GM21423 (cell line): Measurements from ENCODE around the gene SF3A2.

Experiments
- ATAC-seq: cut with Tn5 transposase; IDR thresholded peaks from one replicate; pipeline ENCODE4 v1.9.1; 2021; ENCODE audit warnings: mild to moderate bottlenecking, moderate library complexity; ENCODE audit not compliant: unreplicated experiment

SF3A2 gene

DNA sequence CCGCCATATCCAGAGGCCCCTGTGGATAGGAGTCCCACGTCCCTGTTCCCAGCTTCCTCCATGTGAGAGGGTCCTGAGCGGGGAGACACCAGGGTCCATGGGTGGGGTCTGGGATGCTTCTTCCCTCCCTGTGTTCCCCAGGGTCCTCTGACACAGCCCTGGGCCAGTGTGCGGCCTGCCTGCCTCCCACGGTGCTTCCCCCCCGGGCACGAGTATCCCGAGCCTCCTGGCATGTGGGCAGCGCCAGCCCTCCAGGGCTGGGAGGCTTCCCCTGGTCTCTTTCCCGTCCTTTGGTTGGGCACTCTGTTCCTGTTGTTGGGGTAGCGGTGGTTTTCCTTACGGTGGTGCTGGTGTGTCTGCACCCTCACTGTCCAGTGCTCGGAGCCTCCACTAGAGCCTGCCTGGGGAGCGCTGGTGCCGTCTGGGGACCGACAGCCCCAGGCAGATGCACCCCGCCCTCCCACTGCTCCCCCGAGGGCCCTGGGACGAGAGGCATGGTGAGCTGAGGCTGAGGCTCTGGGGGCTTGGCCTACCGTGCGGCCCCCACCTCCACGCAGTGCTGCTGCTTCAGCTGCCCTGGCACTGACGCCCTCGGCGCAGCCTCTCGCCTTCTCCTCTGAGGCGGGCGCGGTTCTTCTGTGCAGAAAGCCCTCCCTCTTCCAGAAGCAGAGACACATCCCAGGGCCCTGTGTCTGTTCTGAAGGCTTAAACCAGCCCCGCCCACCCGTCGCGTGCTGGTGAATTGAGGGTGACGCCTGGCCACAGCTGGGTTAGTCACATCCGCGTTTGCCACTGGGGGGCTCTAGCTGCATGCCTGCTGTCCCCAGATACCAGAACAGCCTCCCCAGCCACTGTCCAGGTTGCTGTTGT is 28.4 kb upstream of the SF3A2 start:
- ATAC-seq = no peak

DNA sequence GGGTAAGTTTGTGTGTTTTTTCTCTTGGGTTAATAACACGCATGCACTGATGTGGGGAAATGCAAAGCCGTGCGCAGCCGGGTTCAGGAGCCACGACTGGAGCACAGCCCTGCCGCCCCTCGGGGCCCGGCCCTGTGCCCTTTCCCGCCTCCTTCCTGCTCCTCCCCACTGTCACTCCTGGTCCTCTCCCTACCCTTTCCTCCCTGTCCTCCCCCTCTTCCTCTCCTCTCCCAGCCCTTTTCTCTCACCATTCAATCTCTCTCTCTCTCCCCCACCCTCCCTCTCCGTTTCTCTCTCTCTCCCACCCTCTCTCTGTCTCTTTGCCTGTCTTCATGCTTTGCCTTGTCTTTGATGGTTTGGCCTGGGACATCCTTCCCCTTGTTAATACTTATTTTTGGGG is 27.6 kb upstream of the SF3A2 start:
- no peak for ATAC-seq

DNA sequence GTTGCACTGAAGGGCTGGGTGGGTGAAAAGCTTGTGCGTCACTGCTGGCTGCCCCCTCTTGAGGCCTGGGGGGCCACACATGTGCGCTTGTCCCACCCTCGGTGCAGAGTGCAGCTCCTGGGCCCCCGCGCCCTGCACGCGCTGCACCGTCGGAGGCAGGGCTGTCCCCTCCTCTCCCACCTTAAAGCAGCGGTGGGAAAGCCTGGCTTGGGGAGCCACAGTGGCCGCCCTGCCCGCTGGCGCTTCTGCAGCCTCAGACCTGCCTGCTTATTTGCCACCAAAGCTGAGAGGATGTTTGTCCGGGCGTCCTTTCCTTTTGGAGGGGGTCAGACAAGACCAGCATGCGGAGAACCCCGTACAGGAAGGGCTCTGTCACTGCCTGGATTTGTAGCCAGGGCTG is 27.2 kb upstream of the SF3A2 start:
- no peak for ATAC-seq

DNA sequence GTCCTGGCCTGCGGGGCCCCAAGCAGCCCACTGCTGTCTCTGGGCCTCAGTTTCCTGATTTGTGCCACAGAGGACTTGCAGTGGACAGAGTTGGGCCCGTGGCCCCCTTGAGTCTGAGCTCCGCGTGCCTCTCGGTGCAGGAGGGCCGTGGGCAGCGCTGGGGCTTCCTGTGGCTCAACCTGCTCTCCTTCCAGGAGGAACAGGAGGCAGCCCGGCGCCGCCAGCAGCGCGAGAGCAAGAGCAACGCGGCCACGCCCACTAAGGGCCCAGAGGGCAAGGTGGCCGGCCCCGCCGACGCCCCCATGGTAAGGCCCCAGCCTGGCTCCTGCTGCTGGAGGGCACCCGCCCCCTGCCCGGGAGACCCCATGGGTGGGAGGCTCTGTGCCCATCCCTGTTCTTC is 26.4 kb upstream of the SF3A2 start:
- no peak for ATAC-seq

DNA sequence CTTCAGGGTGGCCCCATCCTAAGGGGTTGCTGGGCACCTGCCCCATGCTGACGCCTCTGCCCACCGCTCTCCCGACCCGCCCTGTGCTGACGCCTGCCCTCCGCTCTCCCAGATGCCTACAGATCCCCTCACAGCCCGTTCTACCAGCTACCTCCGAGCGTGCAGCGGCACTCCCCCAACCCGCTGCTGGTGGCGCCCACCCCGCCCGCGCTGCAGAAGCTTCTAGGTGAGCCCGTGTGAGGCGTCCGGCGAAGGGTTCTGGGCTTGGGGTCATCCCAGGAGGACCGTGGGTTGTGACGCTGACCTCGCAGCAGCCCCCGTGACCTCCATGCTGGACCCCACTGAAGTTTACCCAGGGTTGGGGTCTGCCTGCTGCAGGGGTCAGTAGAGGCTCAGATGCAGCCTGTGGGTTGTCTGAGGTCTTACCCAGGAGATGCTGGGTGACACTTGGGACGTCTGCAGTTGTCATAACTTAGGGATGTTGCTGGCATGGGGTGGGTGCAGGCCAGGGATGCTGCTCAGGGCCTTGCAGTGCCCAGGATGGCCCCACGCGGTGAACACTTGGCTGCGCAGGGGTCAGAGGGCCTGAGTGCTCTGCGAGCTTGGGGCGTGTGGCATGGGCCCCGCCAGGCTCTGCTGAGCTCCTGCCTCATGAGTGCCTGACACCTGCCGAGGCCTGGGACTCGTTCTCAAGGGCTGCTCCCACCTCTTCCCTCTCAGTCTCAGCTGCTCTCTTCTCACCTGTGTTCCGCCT is 25.5 kb upstream of the SF3A2 start:
- ATAC-seq = no peak

DNA sequence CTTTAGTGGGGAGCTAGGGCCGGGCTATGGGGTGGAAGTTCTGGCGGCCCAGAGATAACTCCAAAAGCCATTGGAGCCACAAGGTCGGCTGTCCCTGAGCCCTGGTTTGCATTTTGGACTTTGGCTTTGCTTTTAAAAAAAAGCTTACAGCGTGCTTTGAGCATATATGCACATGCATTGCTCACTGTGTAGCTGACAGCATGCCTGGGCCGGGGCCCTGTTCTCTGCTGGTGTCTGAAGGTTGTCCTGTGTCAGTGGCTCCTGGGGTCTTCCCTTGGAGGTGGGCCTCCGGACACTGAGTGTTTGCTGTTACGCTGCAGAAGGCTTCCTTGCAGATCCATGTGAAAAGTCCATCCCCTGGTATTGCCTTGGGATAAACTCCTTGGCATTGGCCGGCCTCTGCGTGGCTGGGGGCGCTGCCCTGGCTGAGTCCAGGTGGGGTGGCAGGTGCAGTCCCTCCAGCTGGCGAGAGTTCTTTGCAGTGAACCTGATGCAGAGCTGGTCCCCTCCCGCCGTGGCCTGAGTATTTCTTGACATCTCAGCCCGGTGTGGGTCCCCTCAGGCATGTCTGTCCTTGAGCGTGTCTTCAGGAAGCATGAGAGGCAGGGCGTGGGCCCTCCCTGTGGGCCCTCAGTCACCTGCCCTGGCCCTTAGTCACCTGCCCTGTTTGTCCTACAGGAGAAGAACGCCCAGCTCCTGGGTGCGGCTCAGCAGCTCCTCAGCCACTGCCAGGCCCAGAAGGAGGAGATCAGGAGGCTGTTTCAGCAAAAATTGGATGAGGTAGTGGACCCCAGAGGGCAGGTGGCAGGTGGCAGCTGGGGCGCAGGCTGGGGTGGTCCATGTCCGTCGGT is 23.5 kb upstream of the SF3A2 start:
- no peak for ATAC-seq

DNA sequence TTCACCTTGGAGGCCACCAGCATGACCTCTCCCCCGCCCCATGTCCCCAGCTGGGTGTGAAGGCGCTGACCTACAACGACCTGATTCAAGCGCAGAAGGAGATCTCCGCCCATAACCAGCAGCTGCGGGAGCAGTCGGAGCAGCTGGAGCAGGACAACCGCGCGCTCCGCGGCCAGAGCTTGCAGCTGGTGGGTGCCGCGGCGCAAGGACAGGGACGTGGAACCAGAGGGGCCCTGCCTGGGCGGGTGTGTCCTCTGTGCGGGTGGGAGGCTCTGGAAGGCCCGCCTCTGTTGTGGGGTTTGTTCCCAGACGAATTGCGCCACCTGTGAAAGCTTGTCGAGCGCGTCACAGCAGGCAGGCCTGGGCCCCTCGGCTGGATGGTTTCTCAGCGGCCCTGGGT is 22.8 kb upstream of the SF3A2 start:
- ATAC-seq = no peak

DNA sequence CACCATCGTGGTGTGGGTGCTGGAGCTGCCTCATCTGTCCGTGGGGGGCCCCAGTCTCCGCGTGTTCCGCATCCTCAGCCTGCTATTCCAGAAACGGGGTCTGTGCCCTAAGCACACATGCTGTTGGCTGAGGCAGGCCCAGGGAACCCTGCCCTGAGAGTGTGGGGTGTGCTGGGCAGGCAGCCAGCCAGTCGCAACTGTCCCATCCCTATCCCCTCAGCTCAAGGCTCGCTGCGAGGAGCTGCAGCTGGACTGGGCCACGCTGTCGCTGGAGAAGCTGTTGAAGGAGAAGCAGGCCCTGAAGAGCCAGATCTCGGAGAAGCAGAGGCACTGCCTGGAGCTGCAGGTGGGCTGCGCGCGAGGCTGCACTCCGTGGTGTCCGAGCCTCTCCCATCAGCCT is 22.4 kb upstream of the SF3A2 start:
- no peak for ATAC-seq

DNA sequence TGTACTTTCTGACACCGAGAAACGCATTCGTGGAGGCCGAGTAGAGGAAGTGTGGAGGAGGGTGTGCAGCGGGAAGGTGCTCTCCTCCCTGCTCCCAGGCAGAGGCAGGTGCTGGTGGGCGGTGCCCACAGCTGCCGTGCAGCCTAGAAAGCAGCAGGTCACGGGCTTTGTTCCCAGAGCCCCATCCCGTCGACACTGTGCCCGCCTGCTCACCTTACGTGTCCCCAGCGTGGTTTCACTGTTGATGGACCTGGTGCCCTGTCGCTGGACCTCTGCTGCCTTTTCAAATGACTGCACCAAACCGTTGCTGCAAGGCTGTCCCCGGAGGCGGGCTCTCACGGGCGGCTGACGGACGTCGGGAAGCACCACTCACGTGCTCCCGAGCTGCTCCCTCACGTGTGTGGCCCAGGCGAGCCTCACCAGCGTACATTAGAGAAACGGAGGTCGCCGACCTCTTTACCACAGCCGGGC is 21.3 kb upstream of the SF3A2 start:
- no peak for ATAC-seq

DNA sequence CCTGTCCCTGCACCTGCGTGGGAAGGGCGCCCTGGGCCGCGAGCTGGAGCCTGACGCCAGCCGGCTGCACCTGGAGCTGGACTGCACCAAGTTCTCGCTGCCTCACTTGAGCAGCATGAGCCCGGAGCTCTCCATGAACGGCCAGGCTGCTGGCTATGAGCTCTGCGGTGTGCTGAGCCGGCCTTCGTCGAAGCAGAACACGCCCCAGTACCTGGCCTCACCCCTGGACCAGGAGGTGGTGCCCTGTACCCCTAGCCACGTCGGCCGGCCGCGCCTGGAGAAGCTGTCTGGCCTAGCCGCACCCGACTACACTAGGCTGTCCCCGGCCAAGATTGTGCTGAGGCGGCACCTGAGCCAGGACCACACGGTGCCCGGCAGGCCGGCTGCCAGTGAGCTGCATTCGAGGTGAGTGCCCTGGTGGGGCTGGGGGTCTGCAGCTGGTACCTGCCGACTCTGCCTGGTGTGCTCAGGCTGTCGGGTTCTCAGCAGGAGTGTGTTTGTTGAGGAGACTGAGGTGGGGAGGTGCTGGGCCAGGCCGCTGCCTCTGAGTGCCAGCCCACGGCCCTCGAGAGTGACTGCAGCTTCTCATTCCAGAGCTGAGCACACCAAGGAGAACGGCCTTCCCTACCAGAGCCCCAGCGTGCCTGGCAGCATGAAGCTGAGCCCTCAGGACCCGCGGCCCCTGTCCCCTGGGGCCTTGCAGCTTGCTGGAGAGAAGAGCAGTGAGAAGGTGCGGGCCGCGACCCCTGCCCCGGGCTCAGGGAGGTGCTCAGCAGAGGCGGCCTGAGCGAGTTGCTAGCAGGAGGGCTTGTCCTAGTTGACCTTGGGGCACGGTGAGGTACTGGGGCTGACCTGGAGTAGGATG is 20.0 kb upstream of the SF3A2 start:
- ATAC-seq = no peak

DNA sequence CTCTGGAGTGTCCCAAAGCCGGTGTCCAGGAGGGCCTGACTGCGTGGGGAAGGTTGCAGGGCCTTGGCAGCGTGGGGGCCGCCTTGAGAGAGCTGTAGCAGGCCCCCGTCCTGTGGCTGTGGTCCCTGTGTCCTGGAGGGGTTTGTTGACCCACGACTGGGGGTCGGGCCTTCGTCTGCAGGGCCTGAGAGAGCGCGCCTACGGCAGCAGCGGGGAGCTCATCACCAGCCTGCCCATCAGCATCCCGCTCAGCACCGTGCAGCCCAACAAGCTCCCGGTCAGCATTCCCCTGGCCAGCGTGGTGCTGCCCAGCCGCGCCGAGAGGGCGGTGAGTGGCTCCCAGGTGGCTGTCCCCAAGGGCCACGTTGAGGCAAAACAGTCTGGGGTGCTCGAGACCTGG is 19.0 kb upstream of the SF3A2 start:
- ATAC-seq = no peak

DNA sequence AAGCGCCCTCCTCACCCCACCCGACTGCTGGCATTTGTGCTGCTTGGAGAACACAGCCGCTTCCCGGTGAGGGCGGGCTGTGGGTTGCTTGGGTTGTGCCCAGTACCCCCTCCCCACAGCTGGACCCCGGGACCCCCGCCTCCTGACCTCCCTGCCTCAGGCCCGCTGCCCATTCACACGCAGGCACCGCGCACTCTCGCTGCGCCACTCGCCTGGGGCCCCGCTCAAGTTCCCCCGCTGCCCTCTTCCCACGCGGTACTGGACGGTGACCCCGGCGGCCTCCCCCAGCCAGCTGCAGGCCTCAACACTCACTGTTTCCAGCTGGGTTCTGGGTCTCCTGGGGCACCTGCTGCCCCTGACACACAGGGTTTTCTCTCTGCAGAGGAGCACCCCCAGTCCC is 16.9 kb upstream of the SF3A2 start:
- no peak for ATAC-seq

DNA sequence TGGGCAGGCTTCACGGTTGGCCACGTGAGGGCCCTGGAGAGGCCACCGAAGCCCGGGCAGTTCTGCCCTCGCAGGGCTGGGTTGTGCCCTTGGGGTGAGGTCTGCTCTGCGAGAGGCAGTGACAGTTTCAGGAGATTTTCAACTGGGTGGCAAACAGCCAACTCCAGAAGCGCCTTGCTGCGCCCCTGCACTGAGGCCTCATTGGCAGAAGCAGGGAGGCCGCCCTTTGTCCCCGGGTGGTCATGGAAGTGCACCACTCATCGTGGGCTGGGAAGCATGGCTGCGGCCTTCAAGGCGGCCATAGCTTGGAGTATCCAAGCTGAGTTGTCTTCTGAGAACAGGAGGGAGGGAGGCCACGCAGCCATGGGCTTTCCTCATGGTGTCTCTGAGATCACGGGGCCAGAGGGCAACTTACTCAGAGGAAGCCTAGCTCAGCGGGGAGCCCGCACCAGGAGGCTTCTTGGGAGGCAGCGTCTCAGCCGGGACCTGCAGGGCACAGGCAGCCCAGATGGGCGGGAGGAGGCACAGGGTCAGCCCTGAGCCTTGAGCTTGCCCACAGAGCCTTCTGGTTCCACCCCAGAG is 15.3 kb upstream of the SF3A2 start:
- ATAC-seq = no peak

DNA sequence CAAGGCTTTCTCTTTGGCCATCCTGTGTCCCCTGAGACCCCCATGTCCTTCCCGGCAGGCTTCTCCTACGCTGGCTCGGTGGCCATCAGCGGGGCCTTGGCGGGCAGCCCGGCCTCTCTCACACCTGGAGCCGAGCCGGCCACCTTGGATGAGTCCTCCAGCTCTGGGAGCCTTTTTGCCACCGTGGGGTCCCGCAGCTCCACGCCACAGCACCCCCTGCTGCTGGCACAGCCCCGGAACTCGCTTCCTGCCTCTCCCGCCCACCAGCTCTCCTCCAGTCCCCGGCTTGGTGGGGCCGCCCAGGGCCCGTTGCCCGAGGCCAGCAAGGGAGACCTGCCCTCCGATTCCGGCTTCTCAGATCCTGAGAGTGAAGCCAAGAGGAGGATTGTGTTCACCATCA is 14.7 kb upstream of the SF3A2 start:
- ATAC-seq = no peak

DNA sequence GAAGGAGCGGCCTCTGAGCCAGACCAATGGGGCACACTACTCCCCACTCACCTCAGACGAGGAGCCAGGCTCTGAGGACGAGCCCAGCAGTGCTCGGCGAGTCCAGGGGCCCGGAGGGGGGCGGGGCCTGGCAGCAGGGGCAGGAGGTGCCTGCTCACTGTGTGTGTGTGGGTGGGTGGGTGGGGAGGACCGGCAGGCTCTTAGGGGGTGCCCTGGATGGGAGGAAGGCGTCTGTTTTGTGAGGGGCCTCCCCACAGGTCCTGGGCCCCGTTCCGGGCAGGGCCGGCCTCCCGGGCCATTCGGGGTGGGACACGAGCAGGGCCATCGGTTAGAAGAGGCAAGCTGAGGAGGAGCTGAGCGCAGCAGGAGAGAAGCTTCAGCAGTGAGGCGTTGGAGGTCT is 13.2 kb upstream of the SF3A2 start:
- no peak for ATAC-seq

DNA sequence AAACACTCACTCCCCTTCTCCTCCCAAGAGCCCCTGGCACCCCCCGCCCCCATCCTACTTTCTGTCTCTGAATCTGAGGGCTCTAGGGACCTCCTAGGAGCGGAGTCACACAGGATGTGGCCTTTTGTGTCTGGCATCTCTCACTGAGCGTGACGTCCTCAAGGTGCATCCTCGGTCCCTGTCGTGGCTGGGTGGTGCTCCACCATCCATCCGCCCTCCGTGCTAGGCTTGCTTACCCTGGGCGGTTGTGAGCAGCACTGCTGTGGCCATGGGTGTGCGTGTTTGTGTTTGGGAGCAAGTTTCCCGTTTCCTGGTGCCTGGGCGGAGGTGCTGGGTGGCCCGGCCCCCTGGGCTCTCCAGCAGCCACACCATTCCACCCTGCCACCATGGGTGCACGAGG is 12.7 kb upstream of the SF3A2 start:
- ATAC-seq = peak; percentile 57

DNA sequence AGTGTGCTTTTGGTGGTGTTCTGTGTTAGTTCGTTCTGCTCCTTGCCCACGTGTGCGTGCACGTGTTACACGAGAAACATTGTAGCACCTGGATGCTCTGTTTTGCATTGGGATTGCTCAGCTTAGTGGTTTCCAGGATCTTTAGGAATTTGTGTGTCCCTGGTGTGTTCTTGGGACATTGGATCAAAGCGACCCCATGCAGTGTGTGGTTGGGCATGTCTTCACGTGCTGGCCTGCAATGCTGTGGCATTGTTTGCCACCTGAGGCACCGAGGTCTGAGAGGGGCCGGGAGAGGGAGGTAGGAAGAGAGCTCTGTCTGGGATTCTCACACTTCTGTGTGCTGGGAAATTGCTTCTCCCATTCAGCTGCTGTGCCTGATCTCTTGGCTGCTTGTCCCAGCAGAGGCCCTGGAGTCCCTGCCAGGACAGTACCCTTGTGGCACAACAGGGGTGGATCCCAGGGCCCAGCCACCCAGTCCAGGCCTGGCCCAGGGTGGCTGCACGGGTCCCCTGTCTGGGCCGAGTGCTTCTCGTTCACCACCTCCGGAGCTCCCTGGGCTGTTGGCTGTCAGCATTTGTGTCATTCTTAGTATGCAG is 11.8 kb upstream of the SF3A2 start:
- no peak for ATAC-seq

DNA sequence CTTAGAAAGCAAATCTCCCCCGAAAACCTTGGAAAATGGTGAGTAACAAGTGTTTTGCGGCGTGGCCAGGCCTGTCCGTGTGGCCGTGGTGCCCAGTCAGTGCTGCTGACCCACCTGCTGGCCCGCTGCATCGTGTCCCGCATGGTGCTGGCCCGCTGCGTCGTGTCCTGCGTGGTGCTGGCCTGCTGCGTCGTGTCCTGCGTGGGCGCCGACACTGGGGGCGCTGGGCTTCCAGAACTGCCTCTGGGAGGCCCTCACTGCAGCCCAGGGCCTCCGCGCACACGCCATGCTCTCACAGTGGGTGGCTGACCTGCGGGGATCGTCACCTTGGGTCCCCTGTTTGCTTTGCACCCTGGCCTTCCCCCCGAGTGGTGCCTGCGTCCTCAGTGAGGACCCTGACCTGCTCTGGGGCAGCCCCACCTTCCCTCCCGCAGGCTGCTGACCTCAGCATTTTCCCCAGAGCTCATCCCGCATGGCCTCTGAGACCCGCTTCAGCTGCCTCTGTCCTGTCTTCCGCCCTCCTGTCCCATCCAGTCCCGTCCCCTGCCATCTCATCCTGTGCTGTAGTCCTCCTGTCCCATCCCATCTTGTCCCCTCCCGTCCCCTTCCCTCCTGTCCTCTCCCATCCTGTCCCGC is 11.1 kb upstream of the SF3A2 start:
- no peak for ATAC-seq
